Type B pancreatic cell (in vitro differentiated cells): ENCODE data around the gene NEURL1. TPM values are rescaled to one million over a fixed set of nuclear protein-coding genes. Genes with fewer than 3 reads are reported as not detected.
A peak's percentile ranks its signal among the peaks of the same experiment; 100 is the strongest.

Experiments
- DNase-seq: peaks from one replicate; pipeline ENCODE4 v3.0.0; 2021; ENCODE audit warnings: mixed read lengths; ENCODE audit not compliant: unreplicated experiment; ENCODE audit errors: extremely low spot score
- H3K27ac Mint-ChIP-seq: 2 replicates; pipeline ENCODE4 v1.8.0; 2021; ENCODE audit warnings: mild to moderate bottlenecking, mixed read lengths
- H3K27me3 Mint-ChIP-seq: 2 replicates; pipeline ENCODE4 v1.8.0; 2021; ENCODE audit warnings: mixed read lengths
- H3K36me3 Mint-ChIP-seq: 2 replicates; pipeline ENCODE4 v1.8.0; 2021; ENCODE audit warnings: mixed read lengths
- H3K4me1 Mint-ChIP-seq: one replicate; pipeline ENCODE4 v1.8.0; 2021; ENCODE audit warnings: mixed read lengths; ENCODE audit not compliant: unreplicated experiment
- H3K4me3 Mint-ChIP-seq: 2 replicates; pipeline ENCODE4 v1.8.0; 2021; ENCODE audit warnings: mild to moderate bottlenecking, mixed read lengths
- H3K9me3 Mint-ChIP-seq: 2 replicates; pipeline ENCODE4 v1.8.0; 2021; ENCODE audit warnings: mixed read lengths
- total RNA-seq: library from RNA; stranded (reverse); gene quantifications from 2 replicates; pipeline ENCODE4 v1.2.1, GENCODE V29; 2021; ENCODE audit warnings: low replicate concordance
- TF ChIP-seq, protein P1 (sequence below): fragments of 200-600 bp; sonication (generic); conservative IDR thresholded peaks from 2 replicates; pipeline ENCODE4 v1.5.0; 2021; ENCODE audit warnings: antibody characterized with exemption, mild to moderate bottlenecking

Gene NEURL1
- total RNA-seq, 1 donor from 2014 or later = 38.3 TPM

DNA sequence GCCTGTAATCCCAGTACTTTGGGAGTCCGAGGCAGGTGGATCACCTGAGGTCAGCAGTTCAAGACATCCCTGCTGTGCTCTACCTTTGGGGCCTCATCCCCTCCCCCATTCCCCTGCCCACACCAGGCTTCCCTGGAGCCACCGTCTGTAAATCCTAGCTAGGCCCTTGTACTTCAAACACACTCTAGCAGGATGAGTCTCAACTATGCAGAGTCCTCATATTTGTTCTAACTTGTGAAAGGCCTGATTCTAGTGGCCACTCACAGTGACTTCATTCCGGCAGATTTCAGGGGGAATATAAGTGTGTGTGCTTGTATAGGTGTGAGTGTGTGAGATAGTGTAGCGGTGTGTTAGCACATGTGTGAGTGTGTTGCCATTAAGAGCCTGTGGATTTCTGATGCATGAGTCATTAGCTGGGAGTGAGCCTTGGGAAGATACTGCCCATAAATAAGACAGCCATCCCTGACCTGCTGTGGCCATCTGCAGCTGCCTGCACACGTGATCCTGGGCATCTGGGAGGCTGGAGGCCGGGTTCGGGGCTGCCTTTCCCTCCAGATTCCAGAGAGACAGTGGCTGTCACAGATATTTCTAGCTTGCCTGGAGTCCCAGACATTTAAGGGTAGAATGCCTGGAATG is 1.7 kb upstream of the NEURL1 start:
- TF ChIP-seq, protein P1, sequence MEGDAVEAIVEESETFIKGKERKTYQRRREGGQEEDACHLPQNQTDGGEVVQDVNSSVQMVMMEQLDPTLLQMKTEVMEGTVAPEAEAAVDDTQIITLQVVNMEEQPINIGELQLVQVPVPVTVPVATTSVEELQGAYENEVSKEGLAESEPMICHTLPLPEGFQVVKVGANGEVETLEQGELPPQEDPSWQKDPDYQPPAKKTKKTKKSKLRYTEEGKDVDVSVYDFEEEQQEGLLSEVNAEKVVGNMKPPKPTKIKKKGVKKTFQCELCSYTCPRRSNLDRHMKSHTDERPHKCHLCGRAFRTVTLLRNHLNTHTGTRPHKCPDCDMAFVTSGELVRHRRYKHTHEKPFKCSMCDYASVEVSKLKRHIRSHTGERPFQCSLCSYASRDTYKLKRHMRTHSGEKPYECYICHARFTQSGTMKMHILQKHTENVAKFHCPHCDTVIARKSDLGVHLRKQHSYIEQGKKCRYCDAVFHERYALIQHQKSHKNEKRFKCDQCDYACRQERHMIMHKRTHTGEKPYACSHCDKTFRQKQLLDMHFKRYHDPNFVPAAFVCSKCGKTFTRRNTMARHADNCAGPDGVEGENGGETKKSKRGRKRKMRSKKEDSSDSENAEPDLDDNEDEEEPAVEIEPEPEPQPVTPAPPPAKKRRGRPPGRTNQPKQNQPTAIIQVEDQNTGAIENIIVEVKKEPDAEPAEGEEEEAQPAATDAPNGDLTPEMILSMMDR = no peak
- Mint-ChIP-seq H3K36me3 (no peaks in the 10 kb centered on the region), H3K27me3 (peaks cover 38% of the 10 kb centered on the region), H3K27ac (peak overlapping the region; percentile 76), H3K4me3 (peak overlapping the region; percentile 73), H3K9me3 (no peaks in the 10 kb centered on the region), H3K4me1 (peaks cover 17% of the 10 kb centered on the region)
- DNase-seq = no peak

DNA sequence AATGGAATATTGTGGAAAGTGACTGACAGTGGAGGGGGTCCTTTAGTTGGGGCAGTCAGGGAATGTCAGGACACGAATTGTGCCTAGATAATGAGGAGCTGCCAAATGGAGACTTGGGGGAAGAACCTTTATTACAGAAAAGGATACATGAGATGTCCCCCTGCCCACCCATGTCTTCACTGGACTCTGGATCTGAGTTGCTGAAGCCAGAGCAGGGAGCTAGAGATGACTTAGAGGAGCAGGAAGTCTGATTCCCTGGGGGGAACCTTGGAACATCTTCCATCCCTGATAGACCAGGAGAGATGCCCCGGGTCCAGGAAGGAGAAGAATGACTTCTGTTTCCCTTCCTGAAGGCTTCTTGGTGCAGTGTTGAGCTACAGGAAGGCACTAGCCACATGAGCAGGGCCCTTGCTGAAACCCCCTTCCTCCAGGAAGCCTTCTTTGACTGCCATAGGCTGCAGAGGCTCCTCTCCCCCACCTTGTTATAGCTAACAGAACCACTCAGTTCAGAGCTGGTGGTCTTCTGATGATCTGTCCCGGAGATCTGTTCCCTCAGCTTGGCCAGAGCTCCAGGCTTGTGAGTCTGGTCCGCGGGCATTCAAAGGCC is 747 bp upstream of the NEURL1 start:
- no peak for DNase-seq
- H3K27me3 Mint-ChIP-seq = peaks cover 47% of the 10 kb centered on the region
- TF ChIP-seq, protein P1 = no peak
- peaks cover 17% of the 10 kb centered on the region for H3K4me1 Mint-ChIP-seq
- H3K9me3 Mint-ChIP-seq = no peaks in the 10 kb centered on the region
- H3K36me3 Mint-ChIP-seq = no peaks in the 10 kb centered on the region
- peak overlapping the region; percentile 73 for H3K4me3 Mint-ChIP-seq
- H3K27ac Mint-ChIP-seq = peak overlapping the region; percentile 76

DNA sequence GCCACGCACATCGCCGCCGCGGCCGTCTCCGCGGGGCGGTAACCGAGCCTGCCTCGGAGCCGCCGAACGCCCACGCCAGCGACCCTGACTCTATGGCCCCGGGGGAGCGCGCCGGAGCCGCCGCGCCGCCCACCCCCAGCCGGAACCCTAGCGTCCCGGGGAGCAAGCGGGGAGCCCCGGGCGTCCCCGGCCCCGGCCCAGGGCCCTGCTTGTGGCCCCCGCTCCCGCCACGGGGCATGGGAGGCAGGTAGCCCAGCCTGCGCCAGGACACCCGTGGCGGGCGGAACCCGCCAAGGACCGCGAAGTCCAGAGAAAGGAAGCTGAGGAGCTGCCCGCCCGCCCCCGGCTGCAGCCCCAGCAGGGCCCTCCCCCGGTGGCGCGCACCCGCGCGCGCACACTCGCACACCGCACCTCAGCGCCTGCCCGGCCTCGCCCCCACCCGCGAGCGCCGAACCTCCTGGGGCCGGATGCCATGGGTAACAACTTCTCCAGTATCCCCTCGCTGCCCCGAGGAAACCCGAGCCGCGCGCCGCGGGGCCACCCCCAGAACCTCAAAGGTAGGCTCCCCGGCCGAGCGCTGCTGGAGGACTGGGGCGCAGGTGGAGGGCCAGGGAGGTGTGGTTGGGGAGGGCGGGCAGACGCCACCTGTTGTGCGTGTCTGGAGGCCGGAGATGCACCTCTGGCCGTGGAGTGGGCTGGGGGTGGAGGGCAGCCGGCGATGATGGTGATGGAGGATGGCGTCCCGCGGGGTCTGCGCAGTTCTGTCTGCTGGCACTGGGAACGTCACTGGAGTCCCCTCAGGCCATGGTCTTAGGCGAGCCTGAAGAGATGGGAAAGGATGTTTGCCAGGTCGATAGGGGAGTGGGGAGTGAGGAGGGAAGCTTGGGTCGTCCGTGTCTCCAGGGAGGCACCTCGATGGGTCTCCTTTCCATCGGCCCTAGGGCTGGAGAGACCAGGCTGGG is 692 bp downstream of the NEURL1 start:
- no peak for DNase-seq
- no peaks in the 10 kb centered on the region for H3K36me3 Mint-ChIP-seq
- peaks cover 17% of the 10 kb centered on the region for H3K4me1 Mint-ChIP-seq
- H3K4me3 Mint-ChIP-seq = peak overlapping the region; percentile 92
- peak overlapping the region; percentile 89 for H3K27ac Mint-ChIP-seq
- peaks cover 48% of the 10 kb centered on the region for H3K27me3 Mint-ChIP-seq
- TF ChIP-seq, protein P1 = no peak
- H3K9me3 Mint-ChIP-seq = no peaks in the 10 kb centered on the region

DNA sequence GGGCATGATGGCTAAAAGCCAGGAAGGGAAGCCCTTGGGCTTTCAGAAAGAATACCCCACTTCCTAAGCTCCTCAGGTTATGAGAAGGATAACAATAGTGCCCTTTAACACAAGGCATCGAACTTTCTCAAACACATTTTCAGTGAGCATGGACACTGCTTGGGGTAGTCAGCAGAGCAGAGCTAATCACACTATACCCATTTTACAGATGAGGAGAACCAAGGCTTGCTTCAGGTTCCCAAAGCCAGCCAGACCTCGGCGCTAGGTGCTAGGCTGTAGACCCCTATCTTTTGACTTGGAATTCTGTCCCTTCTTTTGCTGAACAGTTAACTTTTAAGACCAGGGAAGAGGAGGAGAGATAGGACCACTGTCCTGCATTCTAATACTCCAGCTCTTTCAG is 1.8 kb downstream of the NEURL1 start:
- Mint-ChIP-seq H3K36me3 (no peaks in the 10 kb centered on the region), H3K27ac (peak overlapping the region; percentile 89), H3K27me3 (peaks cover 55% of the 10 kb centered on the region), H3K9me3 (no peaks in the 10 kb centered on the region), H3K4me3 (peak overlapping the region; percentile 92), H3K4me1 (peaks cover 17% of the 10 kb centered on the region)
- TF ChIP-seq, protein P1 = no peak
- no peak for DNase-seq

DNA sequence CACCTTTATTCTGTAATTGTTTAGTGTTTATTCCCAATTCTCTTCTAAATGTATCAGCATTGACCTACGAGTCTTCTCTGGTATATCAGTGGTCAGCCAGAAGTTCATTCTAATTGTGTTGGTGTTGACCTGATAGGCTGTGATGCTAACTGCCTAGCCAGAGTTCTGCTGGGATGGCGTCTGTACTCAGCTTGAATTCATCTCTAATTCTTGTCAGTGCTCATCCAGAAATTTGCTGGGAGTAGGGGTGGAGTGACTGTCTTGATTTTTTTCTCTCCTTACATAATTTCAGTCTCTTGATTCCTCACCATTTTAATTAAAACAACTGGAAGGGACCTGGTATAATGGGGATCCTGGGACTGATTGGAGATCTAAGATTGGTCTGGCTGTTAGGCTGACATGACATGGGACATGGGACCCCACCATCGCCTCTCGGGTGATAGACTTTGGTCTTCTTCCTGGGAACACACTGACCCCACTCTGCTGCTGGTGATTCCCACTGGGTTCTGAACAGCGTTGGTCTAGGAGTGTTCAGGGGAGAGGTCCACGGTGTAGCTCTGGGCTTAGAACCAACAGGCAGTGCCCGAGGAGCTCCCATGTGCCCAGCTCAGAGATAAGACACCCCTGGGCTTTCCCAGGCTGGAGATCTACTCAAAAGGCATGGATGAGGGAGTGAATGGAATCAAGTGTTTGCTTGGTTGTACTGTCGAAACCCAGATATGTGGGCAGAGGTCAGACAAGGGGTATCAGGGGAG is 3.8 kb downstream of the NEURL1 start:
- peak overlapping the region; percentile 46 for H3K27ac Mint-ChIP-seq
- no peak for DNase-seq
- H3K4me1 Mint-ChIP-seq = peaks cover 16% of the 10 kb centered on the region
- H3K27me3 Mint-ChIP-seq = peaks cover 49% of the 10 kb centered on the region
- H3K4me3 Mint-ChIP-seq = peak overlapping the region; percentile 74
- TF ChIP-seq, protein P1 = no peak
- no peaks in the 10 kb centered on the region for H3K36me3 Mint-ChIP-seq
- no peaks in the 10 kb centered on the region for H3K9me3 Mint-ChIP-seq
